ENCODE results near the gene RGS5. TPM values are rescaled to one million over a fixed set of nuclear protein-coding genes. Genes with fewer than 3 reads are reported as not detected.
"Not testable (repeated sequence)": the region's sequence is repeated elsewhere in the genome, so short reads cannot be mapped to it uniquely, and the experiment has no call there.

Gene RGS5, protein sequence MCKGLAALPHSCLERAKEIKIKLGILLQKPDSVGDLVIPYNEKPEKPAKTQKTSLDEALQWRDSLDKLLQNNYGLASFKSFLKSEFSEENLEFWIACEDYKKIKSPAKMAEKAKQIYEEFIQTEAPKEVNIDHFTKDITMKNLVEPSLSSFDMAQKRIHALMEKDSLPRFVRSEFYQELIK
- total RNA-seq (1,000 to 10,000 TPM; 1,469 to 2,702 TPM), polyA plus RNA-seq (1,000 to 10,000 TPM in 1 of 2 donors, 100 to 1,000 TPM in 1; 983 to 1,112 TPM)
- long read RNA-seq, donor 1, full-length matches to known transcripts: 4,313 of 4,777 reads
- long read RNA-seq, donor 1, partial matches to known transcripts: 64 of 4,777 reads
- long read RNA-seq, donor 1, other reads (novel, unspliced or antisense): 400 of 4,777 reads
- long read RNA-seq, donor 2, full-length matches to known transcripts: 432 of 571 reads
- long read RNA-seq, donor 2, partial matches to known transcripts: 11 of 571 reads
- long read RNA-seq, donor 2, other reads (novel, unspliced or antisense): 128 of 571 reads

GRCh38 chr1:163202833-163203451, at the start of gene RGS5:
TSS of gene RGS5 (minus strand) at chr1:163202916. CDS start at chr1:163202835, 81 bp downstream.
- 4 to 5% methylated on average over 4 of the region's 4 CpGs for WGBS, 2 donors
- DNase-seq (peak in 1 of 2 donors; percentile 50), ATAC-seq (ENCODE audit: low FRiP score) (peak; percentile 87)
- peaks cover 2 to 3% of the 10 kb centered on the region in 2 donors for H3K4me1 ChIP-seq (ENCODE audit: control insufficient read depth in 1 of 2, insufficient read depth in 2 of 2, low read length in 2 of 2)
- peak within 1 kb of the TSS; percentile 94 to 99 for H3K4me3 ChIP-seq (ENCODE audit: low read length in 2 of 2)
- no peaks in the 10 kb centered on the region for H3K9me3 ChIP-seq (ENCODE audit: control insufficient read depth, low read length)
- intact Hi-C loops (cut with DNase I): loop anchor here (5.0 to 10.0 kb wide), 3 partner anchors 44 to 112 kb away; no protein-coding TSS in a partner anchor
- no peaks in the 10 kb centered on the region for H3K36me3 ChIP-seq (ENCODE audit: control insufficient read depth in 1 of 2, insufficient read depth in 2 of 2, low read length in 1 of 2)
- peak within 1 kb of the TSS; percentile 88 to 93 for H3K27ac ChIP-seq (ENCODE audit: low read depth in 1 of 2, low read length in 2 of 2)
- no peaks in the 10 kb centered on the region for H3K27me3 ChIP-seq (ENCODE audit: control insufficient read depth in 1 of 2, insufficient read depth in 2 of 2, low read length in 1 of 2)

DNA sequence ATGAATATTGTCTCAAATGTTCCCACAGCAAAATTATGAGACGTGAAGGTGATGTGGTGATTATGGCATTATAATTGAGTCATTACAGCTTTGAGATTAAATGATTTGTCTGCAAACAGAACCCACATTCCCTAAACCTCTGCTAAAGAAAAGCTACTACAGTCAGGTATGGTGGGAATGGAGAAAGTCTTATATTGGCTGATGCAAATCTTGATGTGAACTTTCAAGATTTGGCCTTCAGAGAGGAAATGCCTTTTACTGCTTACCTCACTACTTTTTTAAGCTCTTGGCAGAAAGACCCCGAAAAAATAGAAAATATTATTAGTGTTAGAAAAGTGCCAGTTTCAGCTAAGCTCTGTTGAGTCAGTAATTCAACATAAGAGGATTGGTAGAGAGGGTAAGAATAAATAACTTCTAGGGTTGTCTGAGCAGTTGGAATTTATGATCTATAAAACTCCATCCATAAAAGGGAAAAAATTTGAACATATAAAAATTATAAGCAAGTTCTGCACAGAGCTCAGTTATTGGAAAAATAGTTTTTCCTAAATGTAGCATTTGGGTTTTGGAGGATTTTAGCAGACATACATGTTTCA, 47.8 kb upstream of the RGS5 start:
- ATAC-seq (ENCODE audit: low FRiP score) (peak; percentile 66), DNase-seq (no peak)
- peak overlapping the region in 1 of 2 donors; percentile 98 for H3K27ac ChIP-seq (ENCODE audit: low read depth in 1 of 2, low read length in 2 of 2)
- H3K4me1 ChIP-seq (ENCODE audit: control insufficient read depth in 1 of 2, insufficient read depth in 2 of 2, low read length in 2 of 2): peaks cover 2 to 5% of the 10 kb centered on the region in 2 donors
- WGBS, 2 donors: 4 to 5% methylated on average over 2 of the region's 2 CpGs
- intact Hi-C loops (cut with DNase I): no loop called here
- H3K9me3 ChIP-seq (ENCODE audit: control insufficient read depth, low read length): no peaks in the 10 kb centered on the region
- no peak overlapping the region for H3K4me3 ChIP-seq (ENCODE audit: low read length in 2 of 2)
- no peaks in the 10 kb centered on the region for H3K36me3 ChIP-seq (ENCODE audit: control insufficient read depth in 1 of 2, insufficient read depth in 2 of 2, low read length in 1 of 2)
- H3K27me3 ChIP-seq (ENCODE audit: control insufficient read depth in 1 of 2, insufficient read depth in 2 of 2, low read length in 1 of 2): no peaks in the 10 kb centered on the region

- Histone ChIP-seq H3K27ac (ENCODE audit: low read depth in 1 of 2, low read length in 2 of 2) (peak overlapping the region in 1 of 2 donors; percentile 84), H3K9me3 (ENCODE audit: control insufficient read depth, low read length) (no peaks in the 10 kb centered on the region), H3K4me1 (ENCODE audit: control insufficient read depth in 1 of 2, insufficient read depth in 2 of 2, low read length in 2 of 2) (peaks cover 5% of the 10 kb centered on the region in 2 donors), H3K27me3 (ENCODE audit: control insufficient read depth in 1 of 2, insufficient read depth in 2 of 2, low read length in 1 of 2) (no peaks in the 10 kb centered on the region), H3K36me3 (ENCODE audit: control insufficient read depth in 1 of 2, insufficient read depth in 2 of 2, low read length in 1 of 2) (no peaks in the 10 kb centered on the region), H3K4me3 (ENCODE audit: low read length in 2 of 2) (no peak overlapping the region)
- intact Hi-C loops (cut with DNase I): loop anchor here in 1 of 2 donors (5.0 kb wide), 1 partner anchor 46 kb away; the partner anchor contains the start of gene RGS5
- DNase-seq (no peak), ATAC-seq (ENCODE audit: low FRiP score) (no peak)
These were observed 45.3 kb upstream of the RGS5 start for GRCh38 chr1:163248064-163248463.

DNA sequence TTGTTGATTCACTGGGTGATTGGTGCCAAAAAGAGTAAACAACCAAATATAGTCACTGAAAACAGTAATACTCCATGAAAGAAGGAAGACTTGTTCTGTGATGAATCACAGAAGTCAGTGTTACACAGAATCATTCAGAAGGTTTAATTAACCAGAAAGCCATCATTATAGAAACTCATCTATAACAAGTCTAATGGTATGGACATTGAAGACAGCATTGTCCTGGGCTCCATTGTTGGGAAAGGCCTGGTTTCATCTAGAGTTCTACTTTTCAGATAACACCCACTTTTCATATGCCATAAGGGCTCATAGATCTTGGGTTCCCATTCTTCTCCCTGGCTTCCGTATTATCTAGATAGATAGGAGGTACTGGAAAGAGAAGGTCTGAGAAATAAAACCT, 41.9 kb upstream of the RGS5 start:
- not testable (repeated sequence) for DNase-seq; H3K27me3 ChIP-seq (ENCODE audit: control insufficient read depth in 1 of 2, insufficient read depth in 2 of 2, low read length in 1 of 2)
- 50 to 74% methylated on average over 1 of the region's 1 CpG for WGBS, 2 donors

GRCh38 chr1:163241746-163242145, 39.0 kb upstream of the RGS5 start:
- Histone ChIP-seq H3K27me3 (ENCODE audit: control insufficient read depth in 1 of 2, insufficient read depth in 2 of 2, low read length in 1 of 2) (no peaks in the 10 kb centered on the region), H3K4me1 (ENCODE audit: control insufficient read depth in 1 of 2, insufficient read depth in 2 of 2, low read length in 2 of 2) (peaks cover 0 to 3% of the 10 kb centered on the region in 2 donors), H3K4me3 (ENCODE audit: low read length in 2 of 2) (no peak overlapping the region), H3K9me3 (ENCODE audit: control insufficient read depth, low read length) (no peaks in the 10 kb centered on the region), H3K36me3 (ENCODE audit: control insufficient read depth in 1 of 2, insufficient read depth in 2 of 2, low read length in 1 of 2) (no peaks in the 10 kb centered on the region), H3K27ac (ENCODE audit: low read depth in 1 of 2, low read length in 2 of 2) (no peak overlapping the region)
- intact Hi-C loops (cut with DNase I): loop anchor here in 1 of 2 donors (5.0 kb wide), 1 partner anchor 34 kb away; no protein-coding TSS in a partner anchor
- no peak for ATAC-seq (ENCODE audit: low FRiP score)
- 16 to 27% methylated on average over 3 of the region's 3 CpGs for WGBS, 2 donors
- DNase-seq: no peak

More for the DNA sequence above, 41.9 kb upstream of the RGS5 start:
- H3K4me1 ChIP-seq (ENCODE audit: control insufficient read depth in 1 of 2, insufficient read depth in 2 of 2, low read length in 2 of 2); H3K36me3 ChIP-seq (ENCODE audit: control insufficient read depth in 1 of 2, insufficient read depth in 2 of 2, low read length in 1 of 2); H3K27ac ChIP-seq (ENCODE audit: low read depth in 1 of 2, low read length in 2 of 2); H3K9me3 ChIP-seq (ENCODE audit: control insufficient read depth, low read length); H3K4me3 ChIP-seq (ENCODE audit: low read length in 2 of 2); ATAC-seq (ENCODE audit: low FRiP score): not testable (repeated sequence)
- intact Hi-C loops (cut with DNase I): loop anchor here (5.0 kb wide), 2 partner anchors 37 to 42 kb away; partner anchors contain the start of gene RGS5 (in 1 of the 2)

DNA sequence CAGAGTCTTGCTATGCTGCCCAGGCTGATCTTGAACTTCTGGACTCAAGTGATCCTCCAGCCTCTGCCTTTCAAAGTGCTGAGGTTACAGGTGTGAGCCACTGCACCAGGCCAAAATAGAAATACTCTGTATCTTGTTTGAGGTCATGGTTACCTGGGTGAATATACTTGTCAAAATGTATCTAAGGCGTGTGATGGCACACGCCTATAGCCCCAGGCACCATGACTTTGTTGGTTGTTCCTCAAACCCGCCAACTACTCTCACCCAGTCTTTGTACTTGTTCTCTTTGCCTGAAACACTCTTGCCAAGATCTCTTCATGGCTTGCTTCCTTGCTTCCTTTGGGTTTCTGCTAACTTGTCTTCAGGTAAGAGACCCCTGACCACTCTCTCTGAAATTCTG, 38.0 kb upstream of the RGS5 start:
- Histone ChIP-seq H3K27me3 (ENCODE audit: control insufficient read depth in 1 of 2, insufficient read depth in 2 of 2, low read length in 1 of 2) (no peaks in the 10 kb centered on the region), H3K4me3 (ENCODE audit: low read length in 2 of 2) (no peak overlapping the region), H3K36me3 (ENCODE audit: control insufficient read depth in 1 of 2, insufficient read depth in 2 of 2, low read length in 1 of 2) (no peaks in the 10 kb centered on the region), H3K9me3 (ENCODE audit: control insufficient read depth, low read length) (no peaks in the 10 kb centered on the region), H3K4me1 (ENCODE audit: control insufficient read depth in 1 of 2, insufficient read depth in 2 of 2, low read length in 2 of 2) (peaks cover 0 to 3% of the 10 kb centered on the region in 2 donors), H3K27ac (ENCODE audit: low read depth in 1 of 2, low read length in 2 of 2) (no peak overlapping the region)
- 96 to 98% methylated on average over 3 of the region's 3 CpGs for WGBS, 2 donors
- DNase-seq (no peak), ATAC-seq (ENCODE audit: low FRiP score) (no peak)
- intact Hi-C loops (cut with DNase I): loop anchor here in 1 of 2 donors (5.0 kb wide), 1 partner anchor 33 kb away; no protein-coding TSS in a partner anchor

DNA sequence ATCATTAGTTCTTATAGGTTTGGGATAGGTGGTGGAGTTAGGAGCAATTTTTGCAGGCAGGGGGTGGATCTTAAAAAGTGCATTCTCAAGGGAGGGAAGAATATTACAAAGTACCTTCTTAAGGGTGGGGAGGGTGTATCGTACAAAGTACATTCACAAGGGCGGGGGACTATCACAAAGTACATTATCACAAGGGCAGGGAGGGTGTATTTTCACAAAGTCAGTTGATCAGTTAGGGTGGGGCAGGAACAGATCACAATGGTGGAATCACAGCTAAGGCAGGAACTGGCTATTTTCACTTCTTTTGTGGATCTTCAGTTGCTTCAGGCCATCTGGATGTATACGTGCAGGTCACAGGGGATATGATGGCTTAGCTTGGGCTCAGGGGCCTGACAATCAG, 30.9 kb upstream of the RGS5 start:
- H3K27me3 ChIP-seq (ENCODE audit: control insufficient read depth in 1 of 2, insufficient read depth in 2 of 2, low read length in 1 of 2); H3K4me1 ChIP-seq (ENCODE audit: control insufficient read depth in 1 of 2, insufficient read depth in 2 of 2, low read length in 2 of 2); H3K4me3 ChIP-seq (ENCODE audit: low read length in 2 of 2); H3K36me3 ChIP-seq (ENCODE audit: control insufficient read depth in 1 of 2, insufficient read depth in 2 of 2, low read length in 1 of 2); ATAC-seq (ENCODE audit: low FRiP score); DNase-seq; H3K27ac ChIP-seq (ENCODE audit: low read depth in 1 of 2, low read length in 2 of 2); H3K9me3 ChIP-seq (ENCODE audit: control insufficient read depth, low read length): not testable (repeated sequence)
- intact Hi-C loops (cut with DNase I): loop anchor here in 1 of 2 donors (5.0 kb wide), 1 partner anchor 41 kb away; no protein-coding TSS in a partner anchor
- 96 to 99% methylated on average over 3 of the region's 3 CpGs for WGBS, 2 donors

- WGBS, 2 donors: 5 to 6% methylated on average over 2 of the region's 2 CpGs
- H3K36me3 ChIP-seq (ENCODE audit: control insufficient read depth in 1 of 2, insufficient read depth in 2 of 2, low read length in 1 of 2): no peaks in the 10 kb centered on the region
- ATAC-seq (ENCODE audit: low FRiP score): peak; percentile 88
- no peaks in the 10 kb centered on the region for H3K9me3 ChIP-seq (ENCODE audit: control insufficient read depth, low read length)
- intact Hi-C loops (cut with DNase I): loop anchor here (2.0 to 5.0 kb wide), 2 partner anchors 27 to 39 kb away; no protein-coding TSS in a partner anchor
- DNase-seq: no peak
- H3K4me3 ChIP-seq (ENCODE audit: low read length in 2 of 2): no peak overlapping the region
- no peaks in the 10 kb centered on the region for H3K27me3 ChIP-seq (ENCODE audit: control insufficient read depth in 1 of 2, insufficient read depth in 2 of 2, low read length in 1 of 2)
- peaks cover 1 to 3% of the 10 kb centered on the region in 2 donors for H3K4me1 ChIP-seq (ENCODE audit: control insufficient read depth in 1 of 2, insufficient read depth in 2 of 2, low read length in 2 of 2)
- H3K27ac ChIP-seq (ENCODE audit: low read depth in 1 of 2, low read length in 2 of 2): peak overlapping the region; percentile 21 to 92
These were observed 28.7 kb upstream of the RGS5 start for GRCh38 chr1:163231385-163231784.

All from aorta (tissue), 5 donors.